Measurements from ENCODE around the gene TAF1L.

TAF1L gene

GRCh38 chr9:32580631-32581300 is 54.7 kb downstream of the TAF1L start:
- Histone ChIP-seq H3K27me3 (ENCODE audit: low read depth) (peaks cover 3% of the 10 kb centered on the region), H3K4me3 (no peak overlapping the region), H3K36me3 (replicated peaks) (no peaks in the 10 kb centered on the region), H3K9me3 (no peaks in the 10 kb centered on the region), H3K4me1 (0 out of 2 replicates have a peak, but pooled peaks cover 3% of the 10 kb centered on the region)
- in situ Hi-C loops (cut with MboI; ENCODE audit: low sequenced_read_pairs), result no loop called here
- DNase-seq (ENCODE audit: low spot score in 2 of 2), result no peak

- peak; percentile 53 to 84 for DNase-seq (ENCODE audit: low spot score in 2 of 2)
- in situ Hi-C loops (cut with MboI; ENCODE audit: low sequenced_read_pairs), result no loop called here
- H3K4me1 ChIP-seq, result 0 out of 2 replicates have a peak, but pooled peaks cover 3% of the 10 kb centered on the region
Observed at GRCh38 chr9:32579706-32580331, 55.6 kb downstream of the TAF1L start.

More at GRCh38 chr9:32579706-32580331, 55.6 kb downstream of the TAF1L start:
- H3K27me3 ChIP-seq (ENCODE audit: low read depth), result no peaks in the 10 kb centered on the region; the same call in none of the 2 replicates
- no peaks in the 10 kb centered on the region for H3K9me3 ChIP-seq
- H3K4me3 ChIP-seq, result no peak overlapping the region
- no peaks in the 10 kb centered on the region for H3K36me3 ChIP-seq (replicated peaks)
